Calu3 (cell line): ENCODE data around the gene CDK5RAP2. TPM values are rescaled to one million over a fixed set of nuclear protein-coding genes. Genes with fewer than 3 reads are reported as not detected.

Experiments used
- BruUV-seq: library from RNA; stranded (reverse); fragments of 400-500 nt; replicated peaks from 2 replicates; lab custom pipeline; 2021; lab: Mats Ljungman, UMichigan
- CTCF ChIA-PET: fragments of 300-600 bp; sonication (Branson Sonifier 250); formaldehyde crosslinking; loops from one replicate; lab custom pipeline; 2022; ENCODE audit warnings: antibody characterized with exemption; lab: Charles Lee
- DNase-seq: peaks from one replicate; pipeline ENCODE4 v3.0.0; 2022
- H3K27ac Mint-ChIP-seq: one replicate; pipeline ENCODE4 v1.8.0; 2022; ENCODE audit warnings: mixed read lengths; ENCODE audit not compliant: unreplicated experiment
- H3K27me3 Mint-ChIP-seq: one replicate; pipeline ENCODE4 v1.8.0; 2022; ENCODE audit warnings: mixed read lengths; ENCODE audit not compliant: unreplicated experiment
- H3K36me3 Mint-ChIP-seq: one replicate; pipeline ENCODE4 v1.8.0; 2022; ENCODE audit warnings: mild to moderate bottlenecking, moderate library complexity, mixed read lengths; ENCODE audit not compliant: insufficient read depth, unreplicated experiment
- H3K4me1 Mint-ChIP-seq: one replicate; pipeline ENCODE4 v1.8.0; 2022; ENCODE audit warnings: mild to moderate bottlenecking, low read depth, mixed read lengths; ENCODE audit not compliant: unreplicated experiment
- H3K4me3 Mint-ChIP-seq: one replicate; pipeline ENCODE4 v1.8.0; 2022; ENCODE audit warnings: mild to moderate bottlenecking, low read depth, moderate library complexity, mixed read lengths; ENCODE audit not compliant: unreplicated experiment
- H3K9me3 Mint-ChIP-seq: one replicate; pipeline ENCODE4 v1.8.0; 2022; ENCODE audit warnings: low read depth, mixed read lengths; ENCODE audit not compliant: unreplicated experiment
- intact Hi-C: fragments of 100-400 bp; cut with micrococcal nuclease; formaldehyde crosslinking; loops from one replicate; pipeline ENCODE4 v1.10.0; 2022; ENCODE audit not compliant: unreplicated experiment
- total RNA-seq: library from RNA; stranded (reverse); gene quantifications from 2 replicates; pipeline ENCODE4 v1.2.3, GENCODE V29; 2022
- TF ChIP-seq, protein P1 (sequence below): fragments of 200-600 bp; IDR thresholded peaks from one replicate; pipeline ENCODE4 v1.8.0; 2022; ENCODE audit warnings: antibody characterized with exemption; ENCODE audit not compliant: unreplicated experiment

CDK5RAP2 gene
- total RNA-seq, 1 experiment from 2014 or later, result 40.7 TPM

DNA sequence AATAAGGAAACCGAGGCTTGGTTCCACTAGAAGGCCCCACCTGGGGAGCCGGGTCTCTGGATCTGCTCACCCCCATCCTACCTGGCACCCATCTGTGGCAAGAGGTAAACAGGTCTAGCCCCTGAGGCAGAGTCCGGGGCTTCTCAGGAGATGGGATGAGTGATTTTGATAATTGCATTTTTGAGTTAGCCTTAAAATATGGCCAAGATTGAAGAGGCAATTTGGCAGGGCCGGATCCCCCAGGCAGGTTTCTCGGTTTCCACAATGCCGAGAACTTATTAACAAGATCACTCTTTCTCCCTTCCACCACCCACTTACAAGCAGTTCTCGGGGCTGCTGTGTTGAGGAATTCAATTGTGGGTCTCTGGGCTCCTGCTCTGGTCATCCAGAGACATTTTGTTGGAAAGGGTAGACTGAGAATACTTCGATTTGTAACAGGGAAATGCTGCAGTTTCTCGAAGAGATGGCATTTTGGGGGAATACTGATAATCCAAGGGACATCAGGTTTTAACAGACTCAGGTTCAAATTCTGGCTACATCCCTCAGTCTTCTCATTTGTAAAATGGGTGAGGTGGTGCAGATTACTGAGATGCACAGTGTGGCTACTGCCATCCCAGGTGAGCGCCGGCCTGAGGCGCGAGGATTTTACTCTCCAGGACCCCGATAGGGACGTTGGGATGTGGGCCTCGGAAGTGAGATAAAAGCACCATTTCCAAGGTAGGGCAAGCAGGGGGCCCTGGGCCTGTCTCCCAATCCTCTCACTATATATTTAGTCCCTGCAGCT, 194.2 kb downstream of the CDK5RAP2 start:
- TF ChIP-seq, protein P1, sequence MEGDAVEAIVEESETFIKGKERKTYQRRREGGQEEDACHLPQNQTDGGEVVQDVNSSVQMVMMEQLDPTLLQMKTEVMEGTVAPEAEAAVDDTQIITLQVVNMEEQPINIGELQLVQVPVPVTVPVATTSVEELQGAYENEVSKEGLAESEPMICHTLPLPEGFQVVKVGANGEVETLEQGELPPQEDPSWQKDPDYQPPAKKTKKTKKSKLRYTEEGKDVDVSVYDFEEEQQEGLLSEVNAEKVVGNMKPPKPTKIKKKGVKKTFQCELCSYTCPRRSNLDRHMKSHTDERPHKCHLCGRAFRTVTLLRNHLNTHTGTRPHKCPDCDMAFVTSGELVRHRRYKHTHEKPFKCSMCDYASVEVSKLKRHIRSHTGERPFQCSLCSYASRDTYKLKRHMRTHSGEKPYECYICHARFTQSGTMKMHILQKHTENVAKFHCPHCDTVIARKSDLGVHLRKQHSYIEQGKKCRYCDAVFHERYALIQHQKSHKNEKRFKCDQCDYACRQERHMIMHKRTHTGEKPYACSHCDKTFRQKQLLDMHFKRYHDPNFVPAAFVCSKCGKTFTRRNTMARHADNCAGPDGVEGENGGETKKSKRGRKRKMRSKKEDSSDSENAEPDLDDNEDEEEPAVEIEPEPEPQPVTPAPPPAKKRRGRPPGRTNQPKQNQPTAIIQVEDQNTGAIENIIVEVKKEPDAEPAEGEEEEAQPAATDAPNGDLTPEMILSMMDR, result no peak
- intact Hi-C loops, result no loop called here
- CTCF ChIA-PET, result no interaction called here
- Mint-ChIP-seq H3K27ac (no peak overlapping the region), H3K9me3 (no peaks in the 10 kb centered on the region), H3K4me3 (no peak overlapping the region), H3K4me1 (no peaks in the 10 kb centered on the region), H3K36me3 (no peaks in the 10 kb centered on the region), H3K27me3 (no peaks in the 10 kb centered on the region)
- DNase-seq, result no peak
- no TSS peak for BruUV-seq

DNA sequence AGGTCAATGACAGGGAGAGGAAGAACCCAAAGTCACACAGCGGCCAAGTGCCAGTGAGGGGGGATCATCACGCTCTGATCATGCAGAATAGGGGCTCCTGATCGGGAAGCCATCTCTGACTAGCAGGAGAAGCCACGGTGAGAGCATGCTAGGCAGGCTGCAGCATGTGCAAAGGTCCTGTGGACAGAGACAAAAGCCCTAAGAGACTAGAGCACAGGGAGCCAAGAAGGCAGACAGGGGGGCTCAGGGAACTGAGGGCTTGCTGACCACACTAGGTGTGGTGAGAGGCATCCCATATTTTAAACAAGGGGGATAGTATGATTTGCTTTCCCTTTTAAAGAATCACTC, 195.1 kb downstream of the CDK5RAP2 start:
- BruUV-seq, result TSS peak; percentile 31
- H3K27ac Mint-ChIP-seq, result no peak overlapping the region
- DNase-seq, result no peak
- H3K27me3 Mint-ChIP-seq, result no peaks in the 10 kb centered on the region
- no peaks in the 10 kb centered on the region for H3K4me1 Mint-ChIP-seq
- intact Hi-C loops, result no loop called here
- TF ChIP-seq, protein P1, result no peak
- no peaks in the 10 kb centered on the region for H3K9me3 Mint-ChIP-seq
- no peaks in the 10 kb centered on the region for H3K36me3 Mint-ChIP-seq
- CTCF ChIA-PET, result no interaction called here
- H3K4me3 Mint-ChIP-seq, result no peak overlapping the region

DNA sequence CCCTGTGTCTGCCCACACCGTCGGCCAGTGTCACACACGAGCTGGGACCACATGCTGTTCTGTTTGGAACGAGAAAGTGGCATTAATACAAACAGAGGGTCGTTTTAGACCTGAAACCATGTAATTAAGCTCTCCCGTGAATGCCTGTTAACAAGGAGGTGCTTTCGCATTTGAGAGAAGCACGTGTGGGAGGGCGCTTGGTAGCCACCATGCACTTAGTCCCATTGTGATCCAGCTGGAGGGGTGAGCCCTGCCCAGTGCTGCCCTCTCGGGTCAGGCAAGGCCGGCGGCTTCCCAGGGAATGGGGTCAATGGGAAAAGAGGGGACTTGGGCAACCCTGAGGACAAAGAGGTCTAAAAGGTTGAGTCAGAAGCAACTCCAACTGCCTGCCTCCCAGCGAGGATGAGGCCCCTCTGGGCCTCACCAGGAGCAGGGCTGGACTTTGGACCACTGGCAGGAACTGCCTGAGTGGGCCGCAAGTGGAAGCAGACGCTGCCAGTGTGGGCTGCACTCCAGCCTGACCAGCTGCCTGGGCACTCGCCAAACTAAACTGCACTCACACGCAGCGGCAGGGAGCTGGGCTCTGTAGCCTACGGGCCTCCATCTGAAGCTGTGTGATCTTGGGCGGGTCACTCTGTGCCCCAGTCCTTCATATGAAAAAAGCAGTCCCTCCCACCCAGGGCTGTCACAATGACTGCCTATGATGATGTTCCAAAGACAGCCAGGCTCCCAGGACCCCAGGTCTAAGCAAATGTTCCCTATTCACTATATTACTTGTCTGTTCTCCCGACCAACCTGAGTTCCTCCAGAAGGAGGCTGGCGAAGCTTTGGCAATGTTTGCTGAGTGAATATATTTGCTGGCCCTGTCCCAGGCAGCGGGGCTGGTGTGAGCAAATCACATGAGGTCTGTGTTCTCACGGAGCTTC, 195.7 kb downstream of the CDK5RAP2 start:
- Mint-ChIP-seq H3K36me3 (no peaks in the 10 kb centered on the region), H3K27ac (no peak overlapping the region), H3K4me3 (no peak overlapping the region), H3K9me3 (no peaks in the 10 kb centered on the region), H3K4me1 (no peaks in the 10 kb centered on the region), H3K27me3 (no peaks in the 10 kb centered on the region)
- CTCF ChIA-PET, result no interaction called here
- intact Hi-C loops, result no loop called here
- no TSS peak for BruUV-seq
- TF ChIP-seq, protein P1, result no peak
- no peak for DNase-seq

DNA sequence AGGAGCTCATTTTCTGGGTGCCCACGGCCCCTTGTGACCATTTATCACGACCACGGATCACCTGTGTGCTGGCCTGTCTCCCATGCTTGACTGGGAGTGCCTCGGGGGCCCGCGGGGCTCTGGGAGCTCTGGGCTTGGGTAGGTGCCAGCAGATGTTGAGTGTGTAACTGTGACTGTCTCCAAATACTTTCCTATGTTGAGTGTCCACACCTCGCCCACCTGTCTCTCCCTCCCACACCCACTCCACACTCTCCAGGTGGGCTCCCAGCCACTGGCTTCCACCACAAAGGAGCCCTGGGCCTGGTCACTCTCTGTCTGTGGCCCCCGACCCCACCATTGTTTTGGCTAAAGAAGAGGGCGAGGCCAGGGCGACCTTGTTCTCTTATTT, 196.4 kb downstream of the CDK5RAP2 start:
- intact Hi-C loops, result no loop called here
- Mint-ChIP-seq H3K27me3 (no peaks in the 10 kb centered on the region), H3K9me3 (no peaks in the 10 kb centered on the region), H3K4me1 (no peaks in the 10 kb centered on the region), H3K36me3 (no peaks in the 10 kb centered on the region), H3K4me3 (no peak overlapping the region), H3K27ac (no peak overlapping the region)
- TF ChIP-seq, protein P1, result no peak
- BruUV-seq, result no TSS peak
- CTCF ChIA-PET, result no interaction called here
- DNase-seq, result no peak
